ENCODE data around the gene HDAC7. TPM values are rescaled to one million over a fixed set of nuclear protein-coding genes. Genes with fewer than 3 reads are reported as not detected.

The HDAC7 gene
- polyA plus RNA-seq, 1 experiment, result 67.0 TPM

- H3K27me3 ChIP-seq (ENCODE audit: control insufficient read depth, insufficient read depth, low read length), result peaks cover 7% of the 10 kb centered on the region
- ChIA-PET POLR2A (no interaction called here), CTCF (interaction anchor here (1.2 to 17.6 kb wide), 2 partner anchors 11 to 27 kb away, joined by 4 to 454 read pairs; partner anchors contain the start of gene SLC48A1)
- H3K36me3 ChIP-seq (ENCODE audit: control insufficient read depth, insufficient read depth, low read length), result no peaks in the 10 kb centered on the region
- no peak for DNase-seq (ENCODE audit: low read depth)
- no peak for TF ChIP-seq CTCF (IDR thresholded peaks at IDR 0.05; ENCODE audit: insufficient read depth, low read depth, low read length)
- no peak overlapping the region for H3K4me3 ChIP-seq (ENCODE audit: low read depth, low read length)
These were observed 72.6 kb downstream of the HDAC7 start for GRCh38 chr12:47747126-47747525.

- H3K4me3 ChIP-seq (ENCODE audit: low read depth, low read length), result no peak overlapping the region
- peaks cover 7% of the 10 kb centered on the region for H3K27me3 ChIP-seq (ENCODE audit: control insufficient read depth, insufficient read depth, low read length)
- no peaks in the 10 kb centered on the region for H3K36me3 ChIP-seq (ENCODE audit: control insufficient read depth, insufficient read depth, low read length)
- ChIA-PET POLR2A (no interaction called here), CTCF (interaction anchor here (0.9 to 17.6 kb wide), 3 partner anchors 11 to 29 kb away, joined by 4 to 454 read pairs (median 4); partner anchors contain the start of gene SLC48A1)
- no peak for DNase-seq (ENCODE audit: low read depth)
- TF ChIP-seq CTCF (IDR thresholded peaks at IDR 0.05; ENCODE audit: insufficient read depth, low read depth, low read length), result no peak
These were observed 73.2 kb downstream of the HDAC7 start for GRCh38 chr12:47746523-47746922.

GRCh38 chr12:47746073-47746472 is 73.6 kb downstream of the HDAC7 start:
- no peak overlapping the region for H3K4me3 ChIP-seq (ENCODE audit: low read depth, low read length)
- TF ChIP-seq CTCF (IDR thresholded peaks at IDR 0.05; ENCODE audit: insufficient read depth, low read depth, low read length), result no peak
- ChIA-PET POLR2A (no interaction called here), CTCF (interaction anchor here (0.9 to 17.6 kb wide), 4 partner anchors 12 to 89 kb away, joined by 4 to 454 read pairs (median 126); partner anchors contain the start of gene SLC48A1)
- no peak for DNase-seq (ENCODE audit: low read depth)
- no peaks in the 10 kb centered on the region for H3K36me3 ChIP-seq (ENCODE audit: control insufficient read depth, insufficient read depth, low read length)
- H3K27me3 ChIP-seq (ENCODE audit: control insufficient read depth, insufficient read depth, low read length), result peaks cover 7% of the 10 kb centered on the region

GRCh38 chr12:47745485-47746041 is 74.1 kb downstream of the HDAC7 start:
- no peaks in the 10 kb centered on the region for H3K36me3 ChIP-seq (ENCODE audit: control insufficient read depth, insufficient read depth, low read length)
- H3K4me3 ChIP-seq (ENCODE audit: low read depth, low read length), result no peak overlapping the region
- DNase-seq (ENCODE audit: low read depth), result no peak
- H3K27me3 ChIP-seq (ENCODE audit: control insufficient read depth, insufficient read depth, low read length), result peaks cover 7% of the 10 kb centered on the region
- ChIA-PET CTCF (interaction anchor here (0.9 to 17.6 kb wide), 8 partner anchors 8 to 89 kb away, joined by 4 to 454 read pairs (median 99); partner anchors contain the start of genes RAPGEF3, RPAP3 and SLC48A1), POLR2A (no interaction called here)
- no peak for TF ChIP-seq CTCF (IDR thresholded peaks at IDR 0.05; ENCODE audit: insufficient read depth, low read depth, low read length)

GRCh38 chr12:47744778-47745436 is 74.8 kb downstream of the HDAC7 start:
- ChIA-PET POLR2A (no interaction called here), CTCF (interaction anchor here (1.3 to 17.6 kb wide), 11 partner anchors 8 to 90 kb away, joined by 3 to 454 read pairs (median 77); partner anchors contain the start of genes ENDOU, RAPGEF3, RPAP3 and SLC48A1)
- Histone ChIP-seq H3K27me3 (ENCODE audit: control insufficient read depth, insufficient read depth, low read length) (peaks cover 7% of the 10 kb centered on the region), H3K36me3 (ENCODE audit: control insufficient read depth, insufficient read depth, low read length) (no peaks in the 10 kb centered on the region), H3K4me3 (ENCODE audit: low read depth, low read length) (no peak overlapping the region)
- DNase-seq (ENCODE audit: low read depth), result no peak
- TF ChIP-seq CTCF (IDR thresholded peaks at IDR 0.05; ENCODE audit: insufficient read depth, low read depth, low read length), result no peak
